ENCODE measurements around the gene SPATS2. TPM values are rescaled to one million over a fixed set of nuclear protein-coding genes. Genes with fewer than 3 reads are reported as not detected.
"Not testable (repeated sequence)": the region's sequence is repeated elsewhere in the genome, so short reads cannot be mapped to it uniquely, and the experiment has no call there.

The SPATS2 gene
- total RNA-seq, 1 donor from 2014 or later, result 49.5 TPM

GRCh38 chr12:49505672-49506071, 138.4 kb downstream of the SPATS2 start:
- H3K27ac ChIP-seq, result no peak overlapping the region
- H3K4me1 ChIP-seq, result no peaks in the 10 kb centered on the region
- Mint-ChIP-seq H3K36me3 (peaks cover 11% of the 10 kb centered on the region), H3K27me3 (ENCODE audit: insufficient read depth, low read depth) (no peaks in the 10 kb centered on the region), H3K9me3 (no peaks in the 10 kb centered on the region), H3K27ac (no peak overlapping the region), H3K4me1 (no peaks in the 10 kb centered on the region), H3K4me3 (no peak overlapping the region)
- no peak overlapping the region for H3K9ac ChIP-seq
- no peak overlapping the region for H3K4me3 ChIP-seq
- no peak for DNase-seq (ENCODE audit: low spot score)
- H3K36me3 ChIP-seq, result no peaks in the 10 kb centered on the region
- no peak overlapping the region for H2AFZ ChIP-seq (replicated peaks)
- no peaks in the 10 kb centered on the region for H3K79me2 ChIP-seq (ENCODE audit: low read depth)
- peaks cover 12% of the 10 kb centered on the region for H3F3A ChIP-seq (ENCODE audit: low read depth)
- no peak for TF ChIP-seq EZH2 (IDR thresholded peaks at IDR 0.05)
- TF ChIP-seq EZH2phosphoT487 (IDR thresholded peaks at IDR 0.05), result no peak
- TF ChIP-seq, protein P1, sequence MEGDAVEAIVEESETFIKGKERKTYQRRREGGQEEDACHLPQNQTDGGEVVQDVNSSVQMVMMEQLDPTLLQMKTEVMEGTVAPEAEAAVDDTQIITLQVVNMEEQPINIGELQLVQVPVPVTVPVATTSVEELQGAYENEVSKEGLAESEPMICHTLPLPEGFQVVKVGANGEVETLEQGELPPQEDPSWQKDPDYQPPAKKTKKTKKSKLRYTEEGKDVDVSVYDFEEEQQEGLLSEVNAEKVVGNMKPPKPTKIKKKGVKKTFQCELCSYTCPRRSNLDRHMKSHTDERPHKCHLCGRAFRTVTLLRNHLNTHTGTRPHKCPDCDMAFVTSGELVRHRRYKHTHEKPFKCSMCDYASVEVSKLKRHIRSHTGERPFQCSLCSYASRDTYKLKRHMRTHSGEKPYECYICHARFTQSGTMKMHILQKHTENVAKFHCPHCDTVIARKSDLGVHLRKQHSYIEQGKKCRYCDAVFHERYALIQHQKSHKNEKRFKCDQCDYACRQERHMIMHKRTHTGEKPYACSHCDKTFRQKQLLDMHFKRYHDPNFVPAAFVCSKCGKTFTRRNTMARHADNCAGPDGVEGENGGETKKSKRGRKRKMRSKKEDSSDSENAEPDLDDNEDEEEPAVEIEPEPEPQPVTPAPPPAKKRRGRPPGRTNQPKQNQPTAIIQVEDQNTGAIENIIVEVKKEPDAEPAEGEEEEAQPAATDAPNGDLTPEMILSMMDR (IDR thresholded peaks at IDR 0.05), result no peak
- no peaks in the 10 kb centered on the region for H3K27me3 ChIP-seq
- no peak overlapping the region for H3K4me2 ChIP-seq
- H4K20me1 ChIP-seq (ENCODE audit: low read depth), result no peaks in the 10 kb centered on the region
- no peaks in the 10 kb centered on the region for H3K9me3 ChIP-seq (ENCODE audit: low read depth)

DNA sequence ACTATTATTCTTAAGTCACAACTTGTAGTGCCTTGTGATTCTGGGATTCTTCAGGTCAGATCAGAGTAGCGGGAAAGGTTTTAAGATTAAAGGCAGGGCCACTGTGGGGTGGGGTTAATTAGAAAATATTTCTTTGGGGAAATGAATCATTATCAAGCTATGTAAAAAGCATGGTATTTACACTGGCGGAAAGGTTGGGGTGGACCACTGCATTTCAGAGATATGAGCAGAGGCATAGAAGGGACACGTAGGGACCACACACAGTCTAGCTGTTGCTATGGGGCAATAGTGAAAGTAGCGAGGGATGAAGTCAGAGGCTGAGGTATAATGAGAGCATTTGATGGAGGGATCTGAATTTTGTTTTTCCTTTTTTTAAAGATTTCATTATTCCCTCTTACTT, 139.9 kb downstream of the SPATS2 start:
- no peaks in the 10 kb centered on the region for H3K27me3 Mint-ChIP-seq (ENCODE audit: insufficient read depth, low read depth)
- TF ChIP-seq, protein P1 (IDR thresholded peaks at IDR 0.05), result no peak
- TF ChIP-seq EZH2phosphoT487 (IDR thresholded peaks at IDR 0.05), result no peak
- TF ChIP-seq EZH2 (IDR thresholded peaks at IDR 0.05), result no peak
- H3K27ac ChIP-seq, result no peak overlapping the region
- H4K20me1 ChIP-seq (ENCODE audit: low read depth), result no peaks in the 10 kb centered on the region
- no peaks in the 10 kb centered on the region for H3K4me1 ChIP-seq
- no peak overlapping the region for H3K4me3 ChIP-seq
- H3K4me3 Mint-ChIP-seq, result no peak overlapping the region
- no peaks in the 10 kb centered on the region for H3K4me1 Mint-ChIP-seq
- no peak overlapping the region for H3K9ac ChIP-seq
- H3K4me2 ChIP-seq, result no peak overlapping the region
- H3K36me3 Mint-ChIP-seq, result peaks cover 8% of the 10 kb centered on the region
- no peaks in the 10 kb centered on the region for H3K9me3 Mint-ChIP-seq
- no peaks in the 10 kb centered on the region for H3K36me3 ChIP-seq
- DNase-seq (ENCODE audit: low spot score), result no peak
- no peaks in the 10 kb centered on the region for H3K79me2 ChIP-seq (ENCODE audit: low read depth)
- H3F3A ChIP-seq (ENCODE audit: low read depth), result peaks cover 17% of the 10 kb centered on the region
- no peak overlapping the region for H3K27ac Mint-ChIP-seq
- H3K27me3 ChIP-seq, result no peaks in the 10 kb centered on the region
- H3K9me3 ChIP-seq (ENCODE audit: low read depth), result no peaks in the 10 kb centered on the region
- no peak overlapping the region for H2AFZ ChIP-seq (replicated peaks)

DNA sequence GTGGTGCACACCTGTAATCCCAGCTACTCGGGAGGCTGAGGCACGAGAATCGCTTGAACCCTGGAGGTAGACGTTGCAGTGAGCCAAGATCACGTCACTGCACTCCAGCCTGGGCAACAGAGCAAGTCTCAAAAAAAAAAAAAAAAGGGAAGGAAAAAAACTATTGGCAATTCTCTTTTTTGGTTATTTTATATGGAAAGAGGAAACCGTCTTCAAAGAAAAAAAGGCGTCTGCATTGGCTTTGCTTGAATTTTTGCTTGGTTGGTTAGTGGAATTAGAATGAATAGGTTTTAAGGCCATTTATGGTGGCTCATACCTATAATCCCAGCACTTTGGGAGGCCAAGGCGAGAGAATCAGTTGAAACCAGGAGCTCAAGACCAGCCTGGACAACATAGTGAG, 142.4 kb downstream of the SPATS2 start:
- H3K27ac ChIP-seq; H3K27ac Mint-ChIP-seq; H3K36me3 Mint-ChIP-seq; DNase-seq (ENCODE audit: low spot score); H4K20me1 ChIP-seq (ENCODE audit: low read depth); H3K9me3 Mint-ChIP-seq; H3K4me1 Mint-ChIP-seq; H2AFZ ChIP-seq (replicated peaks); H3K9me3 ChIP-seq (ENCODE audit: low read depth); H3K9ac ChIP-seq; H3K36me3 ChIP-seq; H3K27me3 Mint-ChIP-seq (ENCODE audit: insufficient read depth, low read depth); H3K4me3 Mint-ChIP-seq; H3K4me1 ChIP-seq; H3K79me2 ChIP-seq (ENCODE audit: low read depth); H3K4me3 ChIP-seq; H3K4me2 ChIP-seq; H3K27me3 ChIP-seq: not testable (repeated sequence)
- peaks cover 14% of the 10 kb centered on the region for H3F3A ChIP-seq (ENCODE audit: low read depth)

DNA sequence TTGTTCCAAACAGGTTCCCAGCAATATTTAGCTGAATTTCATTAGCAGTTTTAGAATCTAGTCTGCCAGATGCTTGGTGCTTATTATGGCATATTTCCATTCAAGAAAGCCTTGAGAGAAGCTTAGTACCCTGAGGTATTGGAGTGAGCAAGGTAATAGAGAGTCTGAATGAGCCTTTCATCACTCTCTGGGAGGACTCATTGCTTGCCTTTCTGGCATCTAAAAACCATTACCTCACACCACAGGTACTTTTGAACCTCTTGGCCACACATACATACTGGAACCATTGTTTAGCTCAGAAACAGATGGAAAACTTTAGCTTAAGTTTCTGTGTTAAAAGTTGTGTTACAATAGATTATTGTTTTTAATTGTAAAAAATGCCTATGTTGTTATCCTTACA, 144.1 kb downstream of the SPATS2 start:
- peaks cover 5% of the 10 kb centered on the region for H3K36me3 Mint-ChIP-seq
- Histone ChIP-seq H4K20me1 (ENCODE audit: low read depth) (no peaks in the 10 kb centered on the region), H3K27ac (no peak overlapping the region), H3K4me3 (no peak overlapping the region), H3K4me1 (no peaks in the 10 kb centered on the region), H2AFZ (replicated peaks) (no peak overlapping the region), H3K79me2 (ENCODE audit: low read depth) (no peaks in the 10 kb centered on the region), H3K9me3 (ENCODE audit: low read depth) (no peaks in the 10 kb centered on the region), H3F3A (ENCODE audit: low read depth) (peaks cover 14% of the 10 kb centered on the region), H3K9ac (no peak overlapping the region), H3K27me3 (no peaks in the 10 kb centered on the region), H3K36me3 (no peaks in the 10 kb centered on the region), H3K4me2 (no peak overlapping the region)
- H3K4me1 Mint-ChIP-seq, result no peaks in the 10 kb centered on the region
- no peak for DNase-seq (ENCODE audit: low spot score)
- no peak overlapping the region for H3K4me3 Mint-ChIP-seq
- TF ChIP-seq EZH2phosphoT487 (IDR thresholded peaks at IDR 0.05), result no peak
- no peak for TF ChIP-seq EZH2 (IDR thresholded peaks at IDR 0.05)
- TF ChIP-seq, protein P1 (IDR thresholded peaks at IDR 0.05), result no peak
- no peak overlapping the region for H3K27ac Mint-ChIP-seq
- H3K27me3 Mint-ChIP-seq (ENCODE audit: insufficient read depth, low read depth), result no peaks in the 10 kb centered on the region
- no peaks in the 10 kb centered on the region for H3K9me3 Mint-ChIP-seq
